Activated CD8-positive, alpha-beta memory T cell treated with anti-CD3 and anti-CD28 coated beads, Interleukin-2, amount 50 U/mL, for 24 hours (primary cell): ENCODE results near the gene DPH7.
A peak's percentile ranks its signal among the peaks of the same experiment; 100 is the strongest.
"Not testable (repeated sequence)": the region's sequence is repeated elsewhere in the genome, so short reads cannot be mapped to it uniquely, and the experiment has no call there.

Source experiments
- DNase-seq: peaks from one replicate; pipeline ENCODE4 v3.0.0-alpha.2; 2020; ENCODE audit errors: extremely low read depth

The DPH7 gene

GRCh38 chr9:137580209-137580953 lies 1.7 kb upstream of the DPH7 start:
- no peak for DNase-seq

GRCh38 chr9:137579259-137579604 lies 507 bp upstream of the DPH7 start:
- DNase-seq = no peak

GRCh38 chr9:137575716-137576411 lies 2.9 kb downstream of the DPH7 start:
- no peak for DNase-seq

GRCh38 chr9:137575364-137575715 lies 3.4 kb downstream of the DPH7 start:
- DNase-seq = no peak

GRCh38 chr9:137574192-137574591 lies 4.5 kb downstream of the DPH7 start:
- no peak for DNase-seq

- no peak for DNase-seq
Measured at GRCh38 chr9:137570566-137570965, 8.2 kb downstream of the DPH7 start.

- no peak for DNase-seq
Measured at GRCh38 chr9:137569609-137570203, 9.0 kb downstream of the DPH7 start.

- not testable (repeated sequence) for DNase-seq
Measured at GRCh38 chr9:137568445-137568844, 10.3 kb downstream of the DPH7 start.

- no peak for DNase-seq
Measured at GRCh38 chr9:137564817-137565411, 13.8 kb downstream of the DPH7 start.

GRCh38 chr9:137564134-137564533 lies 14.6 kb downstream of the DPH7 start:
- DNase-seq = no peak

GRCh38 chr9:137558127-137558526 lies 20.6 kb downstream of the DPH7 start:
- DNase-seq = no peak

GRCh38 chr9:137556069-137556838 lies 22.5 kb downstream of the DPH7 start:
- DNase-seq = no peak

- DNase-seq = no peak
Measured at GRCh38 chr9:137555179-137555578, 23.5 kb downstream of the DPH7 start.

GRCh38 chr9:137554349-137554748 lies 24.4 kb downstream of the DPH7 start:
- DNase-seq = no peak

- DNase-seq = not testable (repeated sequence)
Measured at GRCh38 chr9:137553654-137554053, 25.1 kb downstream of the DPH7 start.

GRCh38 chr9:137552022-137552768 lies 26.5 kb downstream of the DPH7 start:
- no peak for DNase-seq

GRCh38 chr9:137551264-137552021 lies 27.3 kb downstream of the DPH7 start, which contains the start of gene MRPL41:
Gene MRPL41, plus strand, starts transcription at chr9:137551879. Its CDS starts 203 bp downstream, at chr9:137552082.
- DNase-seq = peak; percentile 63

GRCh38 chr9:137550958-137551263 lies 27.8 kb downstream of the DPH7 start:
- not testable (repeated sequence) for DNase-seq

- DNase-seq = no peak
Measured at GRCh38 chr9:137550231-137550621, 28.5 kb downstream of the DPH7 start, which contains the start of gene PNPLA7. Gene PNPLA7, minus strand, starts transcription at chr9:137550402. Its CDS starts 205 bp downstream, at chr9:137550197.
